Left renal cortex interstitium (tissue), 4 donors: Measurements from ENCODE around the gene PLXNB2. TPM values are rescaled to one million over a fixed set of nuclear protein-coding genes. Genes with fewer than 3 reads are reported as not detected.
A peak's percentile ranks its signal among the peaks of the same experiment; 100 is the strongest.

Experiments used
- DNase-seq, 4 donors: peaks; one replicate each; pipeline ENCODE4 v3.0.0-alpha.2; 2013; ENCODE audit warnings: low read depth in 4 of 4, low spot score in 2 of 4, missing footprints in 1 of 4
- polyA plus RNA-seq, 4 donors: library from polyadenylated mRNA; unstranded; fragments of 120-200 nt; gene quantifications; one replicate each; pipeline ENCODE4 v1.2.1, GENCODE V29; 2013; ENCODE audit not compliant: insufficient read length in 4 of 4

Gene PLXNB2
- polyA plus RNA-seq, 4 donors = 206 to 275 (median 234) TPM

DNA sequence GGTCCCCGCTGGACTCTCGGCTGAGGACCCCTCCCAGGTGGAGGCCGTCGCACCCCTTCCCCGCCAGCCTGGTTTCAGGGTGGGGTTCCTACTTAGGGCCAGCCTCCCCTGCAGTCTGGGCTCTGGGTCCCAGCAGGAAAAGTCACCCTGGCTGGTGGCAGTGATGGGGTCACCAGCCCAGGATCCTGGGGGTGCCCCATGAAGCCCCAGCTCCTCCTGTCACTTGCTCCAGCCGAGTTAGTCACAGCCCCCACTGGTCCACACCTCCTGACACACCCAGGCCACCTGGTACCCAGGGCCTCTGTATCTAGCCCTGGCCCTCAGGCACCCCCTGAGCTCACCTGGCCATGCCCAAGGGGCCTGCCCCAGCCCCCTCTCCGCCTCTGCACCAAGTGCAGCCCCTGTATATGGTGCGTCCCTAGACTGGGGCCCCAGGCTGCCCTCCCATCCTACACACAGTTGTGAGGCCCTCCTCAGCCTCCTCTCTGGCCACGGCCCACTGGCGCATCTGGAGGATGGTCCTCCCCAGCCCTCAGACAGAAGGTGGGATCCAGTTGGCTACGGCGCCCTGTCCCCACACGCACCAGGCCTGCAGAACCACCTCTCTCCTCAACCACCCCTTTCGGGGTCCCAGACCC lies 6.7 kb downstream of the PLXNB2 start:
- no peak for DNase-seq

DNA sequence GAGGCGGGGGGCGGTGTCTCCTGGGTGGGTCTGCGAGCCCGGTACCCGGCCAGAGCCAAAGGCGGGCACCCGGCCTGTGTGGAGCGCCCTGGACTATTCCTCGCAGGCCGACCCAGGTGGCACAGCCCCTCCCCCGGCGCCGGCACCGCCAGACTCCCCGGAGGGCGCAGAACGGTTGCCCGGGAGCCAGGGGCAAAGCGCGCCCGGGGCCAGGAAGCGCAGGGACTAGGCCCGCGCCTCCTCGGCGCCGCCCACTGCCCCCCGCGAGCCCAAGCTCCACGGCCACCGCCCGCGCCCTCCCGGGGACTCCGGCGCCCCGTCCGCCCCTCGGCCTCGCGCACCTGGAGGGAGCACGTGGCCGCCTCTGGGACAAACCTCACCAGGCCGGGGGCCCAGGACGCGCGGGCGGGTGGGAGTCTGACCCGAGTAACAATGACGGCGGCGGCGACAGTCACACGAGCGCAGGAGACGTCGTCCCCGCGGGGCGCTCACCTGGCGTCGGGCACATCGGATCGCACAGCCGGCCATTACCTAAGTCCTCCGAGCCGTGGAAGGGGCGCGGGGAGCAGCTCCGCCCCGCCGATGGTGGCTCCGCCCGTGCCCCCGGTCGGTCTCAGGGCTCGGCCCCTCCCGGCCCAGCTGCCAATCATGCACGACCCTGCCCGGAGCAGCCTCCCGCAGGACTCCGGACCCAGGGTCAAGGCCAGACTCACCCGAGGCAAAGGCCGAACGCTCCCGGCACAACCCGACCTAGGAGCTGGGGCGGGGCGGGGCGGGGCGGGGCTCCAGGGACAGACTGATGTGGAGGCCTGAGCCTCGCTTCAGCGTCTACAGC lies 7.4 kb downstream of the PLXNB2 start:
- DNase-seq = no peak

DNA sequence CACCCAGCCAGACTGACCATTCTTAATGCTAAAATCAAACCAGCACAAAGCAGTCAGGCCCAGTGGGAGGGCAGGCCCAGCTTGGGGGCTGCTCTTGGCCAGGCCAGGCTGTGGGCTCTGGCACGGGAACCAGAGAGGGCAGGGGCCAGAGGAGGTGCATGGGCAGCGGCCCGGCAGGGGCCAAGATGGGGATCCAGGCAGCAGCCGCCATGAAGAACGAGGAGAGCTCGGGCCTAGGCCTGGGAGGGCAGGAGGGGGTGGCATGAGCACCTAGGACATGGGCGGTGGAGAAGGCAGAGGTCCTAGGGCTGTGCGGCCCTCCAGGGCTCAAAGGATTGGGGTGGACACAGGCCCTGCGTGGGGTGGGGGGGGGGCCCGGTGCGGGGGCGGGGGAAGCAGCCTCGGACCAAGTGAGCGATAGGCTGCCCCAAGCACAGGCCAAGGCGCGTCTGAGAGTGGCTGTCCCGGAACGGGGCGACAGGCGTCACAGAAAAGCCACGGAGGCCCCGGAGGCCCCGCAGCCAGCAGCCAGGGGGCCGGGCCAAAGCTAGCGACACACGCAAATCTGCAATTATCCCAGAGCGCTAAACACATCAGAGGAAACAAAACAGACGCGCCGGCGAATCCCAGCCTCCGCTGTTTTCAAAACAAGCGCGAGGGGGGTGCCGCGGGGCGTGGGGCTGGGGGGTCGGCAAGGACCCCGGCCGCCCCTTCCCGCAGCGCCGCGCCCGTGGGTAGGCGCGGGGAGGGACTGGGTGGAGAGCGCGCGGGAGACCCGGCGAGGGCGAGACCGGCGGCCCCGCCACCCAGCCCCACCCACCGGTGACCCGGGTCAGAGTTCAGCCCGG lies 8.3 kb downstream of the PLXNB2 start:
- no peak for DNase-seq

DNA sequence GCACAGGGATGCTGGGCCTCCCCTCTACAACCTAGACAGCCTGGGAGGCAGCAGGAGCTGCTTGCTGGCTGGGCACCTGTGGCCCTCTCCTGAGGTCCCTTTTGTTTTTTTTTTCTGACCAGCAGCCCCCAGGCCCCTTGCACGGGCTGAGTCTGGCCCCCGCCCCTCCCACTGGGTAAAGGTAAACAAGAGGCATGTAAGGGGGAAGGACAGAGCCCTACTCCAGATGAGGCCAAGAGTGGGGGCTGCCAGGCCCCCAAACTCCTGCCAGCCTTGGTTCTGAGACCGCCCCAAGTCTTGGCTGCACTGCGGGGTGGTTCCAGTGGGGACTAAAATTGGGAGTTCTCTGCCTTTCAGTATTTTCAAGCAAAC lies 9.2 kb downstream of the PLXNB2 start:
- DNase-seq = no peak

DNA sequence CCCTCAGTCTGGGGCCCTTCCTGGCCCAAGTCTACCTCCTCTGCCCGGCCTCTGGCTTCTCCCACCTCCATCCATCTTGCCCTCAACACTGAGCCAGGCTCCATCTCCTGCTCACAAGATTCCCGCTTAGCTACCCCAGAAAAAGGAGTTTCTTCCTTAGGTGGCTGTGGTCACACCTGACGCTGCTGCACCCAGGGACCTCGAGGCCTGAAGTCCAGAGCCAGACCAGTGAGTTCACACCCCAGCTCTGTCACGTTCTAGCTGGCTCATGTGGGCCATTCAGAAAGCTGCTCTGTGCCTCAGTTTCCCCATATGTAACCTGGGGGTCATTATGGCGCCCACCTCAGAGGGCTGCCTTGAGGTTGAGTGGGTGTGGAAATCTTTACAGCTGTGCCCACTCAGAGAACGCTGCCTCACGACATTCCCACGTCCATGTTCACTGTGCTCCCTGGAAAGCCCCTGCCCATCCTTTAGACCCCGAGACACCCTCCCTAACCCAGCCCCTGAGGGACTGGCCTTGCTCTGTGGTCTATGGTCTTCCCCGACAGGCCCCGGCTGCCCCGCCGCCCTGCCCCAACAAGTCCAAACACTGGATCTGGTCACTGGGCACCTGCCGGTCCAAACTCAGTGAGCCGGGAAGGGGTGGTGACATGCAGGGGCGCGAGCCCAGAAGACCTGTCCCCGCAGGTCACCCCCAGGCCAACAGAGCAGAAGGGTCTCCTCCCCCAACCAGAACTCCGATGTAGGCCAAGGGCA lies 9.8 kb downstream of the PLXNB2 start:
- DNase-seq = no peak

DNA sequence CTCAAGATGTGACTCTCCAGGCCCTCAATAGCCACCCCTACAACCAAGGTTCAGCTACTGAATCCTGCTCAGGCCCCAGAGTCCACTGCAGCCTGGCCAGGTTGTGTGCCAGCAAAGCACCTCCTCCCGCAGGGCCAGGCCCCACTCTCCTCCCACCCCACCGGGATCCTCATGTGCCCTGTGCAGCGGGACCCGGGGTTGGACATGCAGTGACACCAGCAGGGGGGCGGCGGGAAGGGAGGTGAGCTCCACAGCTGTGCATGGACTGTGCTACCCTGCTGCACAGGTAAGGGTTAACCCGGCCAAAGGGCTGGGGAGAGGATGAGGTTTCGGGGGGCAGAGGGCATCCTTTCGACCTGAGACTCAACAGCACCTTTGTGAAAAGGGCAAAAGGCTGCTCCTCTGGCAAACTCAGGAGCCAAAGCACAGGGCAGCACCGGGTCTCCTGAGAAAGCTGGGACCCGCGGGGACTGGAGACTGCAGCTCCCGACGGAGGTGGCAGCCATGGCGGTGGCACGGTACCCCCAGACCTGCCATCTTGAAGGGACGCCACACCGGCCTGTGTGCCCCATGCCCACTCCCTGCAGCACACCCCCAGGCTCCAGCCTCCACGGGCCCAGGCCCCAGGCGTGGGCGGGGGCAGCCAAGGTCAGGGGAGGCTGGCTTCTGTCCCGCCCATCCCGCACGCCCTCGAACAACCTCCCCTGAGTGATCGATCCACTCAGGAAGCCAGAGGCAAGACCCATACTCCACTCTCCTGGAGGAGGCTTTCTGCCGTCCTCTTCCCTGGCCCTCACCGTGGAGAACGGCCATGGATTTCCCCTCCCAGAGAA lies 10.6 kb downstream of the PLXNB2 start:
- DNase-seq = no peak

DNA sequence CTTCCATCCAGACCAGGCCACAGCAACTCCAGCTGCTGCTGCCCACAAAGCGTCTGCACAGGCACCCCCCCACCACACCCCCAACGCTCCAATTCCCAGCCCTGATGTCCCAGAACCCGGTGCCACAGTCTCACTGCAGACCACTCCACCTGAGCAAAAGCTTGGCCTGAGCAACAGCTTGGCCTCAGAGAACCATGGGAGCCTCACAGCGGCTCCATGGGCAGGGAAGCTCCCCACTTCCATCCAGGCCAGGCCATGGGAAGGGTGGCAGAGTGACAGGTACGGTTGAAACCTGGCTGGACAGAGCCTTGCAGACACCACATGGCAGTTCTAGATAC lies 13.2 kb downstream of the PLXNB2 start:
- DNase-seq = no peak

DNA sequence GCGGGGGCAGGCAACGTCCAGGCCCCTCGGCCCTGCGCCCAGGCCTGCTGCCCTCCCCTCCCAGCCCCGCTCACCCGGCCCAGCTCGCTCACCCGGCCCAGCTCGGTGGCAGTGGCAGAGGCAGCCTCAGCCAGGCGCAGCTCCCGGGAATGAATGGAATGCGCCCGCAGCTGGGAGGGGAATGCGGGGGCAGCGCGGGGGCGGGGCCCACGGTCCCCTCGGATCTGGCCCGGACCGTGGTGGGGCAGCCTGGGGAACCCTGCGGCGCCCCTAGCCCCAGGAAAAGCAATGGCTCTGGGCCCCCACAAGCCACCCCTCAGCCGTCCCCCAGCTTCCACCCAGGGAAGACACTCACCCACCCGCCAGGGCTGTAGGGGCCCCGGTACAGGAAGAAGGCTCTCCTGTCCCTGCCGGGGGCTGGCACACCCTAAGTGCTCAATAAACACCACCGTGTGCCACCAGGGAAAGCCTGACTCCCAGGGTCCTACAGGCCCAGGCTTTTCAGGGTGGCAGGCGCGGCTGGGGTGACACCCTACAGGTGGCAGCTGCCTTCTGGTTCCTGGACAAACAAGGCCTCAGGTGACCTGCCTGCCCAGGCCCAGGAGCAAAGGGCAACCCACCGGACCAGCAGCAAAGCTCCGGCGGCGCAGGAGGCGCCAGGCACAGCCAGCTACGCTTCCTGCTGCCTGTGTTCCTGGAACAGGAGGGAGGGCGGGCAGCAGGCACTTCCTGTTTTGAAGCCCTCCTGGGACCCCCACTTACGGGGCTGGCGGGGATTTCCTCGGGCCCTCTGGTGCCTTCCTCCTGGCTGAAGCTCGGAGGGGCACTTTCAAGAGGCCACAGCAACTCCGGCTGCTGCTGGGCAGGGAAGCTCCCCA lies 13.8 kb downstream of the PLXNB2 start:
- peak in 1 of 4 donors; percentile 66 for DNase-seq

DNA sequence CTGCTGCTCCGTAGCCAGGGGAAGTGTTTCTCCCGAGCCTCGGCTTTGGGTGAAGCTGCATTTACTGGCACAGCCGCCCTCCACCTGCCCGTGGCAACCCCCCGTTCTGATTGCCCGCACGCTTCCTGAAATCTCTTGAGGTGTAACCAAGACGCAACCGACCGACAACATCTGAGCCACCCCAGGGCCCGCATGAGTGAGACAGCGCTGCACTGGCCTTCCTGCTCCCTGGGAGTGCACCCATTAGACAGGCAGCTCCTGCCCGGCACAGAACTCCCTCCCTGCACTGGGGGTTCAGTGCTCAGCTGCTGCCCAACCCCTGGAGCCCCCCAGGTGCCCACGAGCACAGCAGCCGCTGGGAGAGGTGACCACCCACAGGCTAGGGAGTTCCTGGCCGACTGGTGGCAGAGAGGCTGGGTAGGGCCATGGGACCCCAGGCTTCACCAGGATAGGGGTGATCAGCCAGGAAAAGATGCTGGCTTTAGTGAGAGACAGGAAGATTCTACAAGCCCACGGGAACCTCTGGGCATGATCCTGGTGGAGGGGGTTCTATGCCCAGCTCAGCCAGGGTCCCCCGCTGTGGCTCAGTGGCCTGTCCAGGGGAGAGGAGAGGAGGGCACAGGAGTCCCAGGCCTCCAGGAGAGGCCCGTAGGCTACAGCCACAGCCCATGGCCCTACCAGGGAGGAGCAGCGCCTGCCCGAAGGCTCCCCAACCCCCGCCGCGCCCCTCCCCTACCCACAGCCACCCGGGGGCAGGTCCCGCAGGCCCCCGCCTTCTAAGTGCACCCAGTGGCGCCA lies 14.6 kb downstream of the PLXNB2 start:
- no peak for DNase-seq

DNA sequence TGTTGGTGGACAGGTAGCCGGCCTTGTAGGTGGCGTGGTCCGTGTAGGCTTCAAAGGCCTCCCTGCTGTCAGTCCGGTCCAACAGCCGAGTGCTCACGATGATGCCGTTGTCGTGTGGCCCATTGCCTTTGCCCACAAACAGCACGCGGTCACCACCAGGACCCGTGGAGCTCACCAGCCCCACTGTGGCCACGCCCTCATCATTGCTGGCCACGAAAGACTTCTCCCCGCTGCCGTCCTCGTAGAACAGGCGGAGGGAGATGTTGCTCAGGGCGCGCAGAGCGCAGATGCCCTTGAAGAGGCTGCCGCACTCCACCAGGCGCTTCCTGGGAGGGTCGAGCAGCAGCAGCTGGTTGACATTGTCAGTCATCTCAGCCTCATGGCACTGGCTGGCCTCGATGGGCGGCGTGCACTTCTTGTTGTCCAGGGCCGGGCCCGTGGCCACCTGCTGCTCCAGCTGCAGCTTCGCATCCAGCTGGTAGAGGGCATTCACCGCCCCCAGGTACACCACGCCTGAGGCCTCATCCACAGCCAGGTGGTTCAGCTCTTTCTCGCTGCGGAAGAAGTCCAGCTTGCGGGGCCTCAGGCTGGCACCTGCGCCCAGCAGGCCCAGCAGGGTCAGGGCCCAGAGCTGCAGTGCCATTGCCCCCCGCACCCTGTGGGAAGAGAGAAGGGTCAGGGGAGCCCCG lies 17.4 kb downstream of the PLXNB2 start:
- no peak for DNase-seq

DNA sequence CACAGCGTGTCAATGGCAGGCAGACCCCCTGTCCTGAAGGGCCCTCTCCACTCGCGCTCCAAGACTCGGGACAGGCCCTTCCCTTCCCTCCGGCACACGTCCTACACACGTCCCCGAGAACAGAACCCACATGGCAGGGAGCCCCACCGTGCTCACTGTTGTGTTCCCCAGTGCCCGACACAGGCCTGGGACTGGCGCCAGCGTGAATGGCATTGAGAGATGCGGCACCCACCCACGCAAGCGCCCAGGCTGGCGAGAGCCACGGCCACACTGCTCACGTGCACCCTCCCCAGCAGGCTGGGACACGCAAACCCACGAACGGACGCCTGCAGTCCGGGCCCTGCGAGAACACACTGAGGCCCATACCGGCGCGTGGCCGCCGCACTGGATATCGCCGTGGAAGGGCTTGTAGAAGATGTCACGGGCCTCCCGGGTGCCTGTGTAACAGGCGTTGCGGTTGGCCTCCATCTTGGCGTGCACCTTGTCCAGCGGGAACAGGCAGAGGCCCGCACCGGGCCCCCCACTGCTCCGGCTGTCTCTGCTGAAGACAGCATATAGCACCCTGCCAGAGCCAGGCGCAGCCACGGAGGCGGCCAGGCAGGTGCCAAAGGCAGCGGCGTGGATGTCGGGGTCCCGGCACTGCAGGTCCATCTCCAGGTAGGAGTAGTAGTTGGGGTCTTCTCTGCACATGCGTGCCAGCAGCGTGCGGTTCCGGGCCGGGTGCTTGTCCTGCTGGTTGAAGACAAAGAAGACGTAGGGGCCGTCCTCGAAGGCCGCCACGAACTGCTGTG lies 18.1 kb downstream of the PLXNB2 start:
- DNase-seq = no peak

DNA sequence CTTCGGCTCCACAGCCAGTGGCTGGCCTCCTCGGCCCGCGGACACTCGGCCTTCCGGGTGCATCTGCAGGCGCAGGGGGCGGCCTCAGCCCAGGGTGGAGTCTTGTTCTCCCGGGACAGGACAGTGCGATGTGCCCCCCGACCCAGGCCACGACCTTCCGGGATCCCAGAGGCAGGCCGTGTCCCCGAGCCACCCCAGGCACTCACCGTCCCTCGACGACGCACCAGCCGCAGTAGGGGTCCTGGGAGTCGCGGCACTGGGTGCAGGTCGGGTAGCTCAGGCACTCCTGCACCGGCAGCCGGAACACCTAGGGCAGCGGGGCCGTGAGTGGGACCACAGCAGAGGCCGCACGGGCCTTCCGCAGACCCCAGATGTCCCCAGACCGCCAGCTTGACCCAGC lies 19.7 kb downstream of the PLXNB2 start:
- no peak for DNase-seq

DNA sequence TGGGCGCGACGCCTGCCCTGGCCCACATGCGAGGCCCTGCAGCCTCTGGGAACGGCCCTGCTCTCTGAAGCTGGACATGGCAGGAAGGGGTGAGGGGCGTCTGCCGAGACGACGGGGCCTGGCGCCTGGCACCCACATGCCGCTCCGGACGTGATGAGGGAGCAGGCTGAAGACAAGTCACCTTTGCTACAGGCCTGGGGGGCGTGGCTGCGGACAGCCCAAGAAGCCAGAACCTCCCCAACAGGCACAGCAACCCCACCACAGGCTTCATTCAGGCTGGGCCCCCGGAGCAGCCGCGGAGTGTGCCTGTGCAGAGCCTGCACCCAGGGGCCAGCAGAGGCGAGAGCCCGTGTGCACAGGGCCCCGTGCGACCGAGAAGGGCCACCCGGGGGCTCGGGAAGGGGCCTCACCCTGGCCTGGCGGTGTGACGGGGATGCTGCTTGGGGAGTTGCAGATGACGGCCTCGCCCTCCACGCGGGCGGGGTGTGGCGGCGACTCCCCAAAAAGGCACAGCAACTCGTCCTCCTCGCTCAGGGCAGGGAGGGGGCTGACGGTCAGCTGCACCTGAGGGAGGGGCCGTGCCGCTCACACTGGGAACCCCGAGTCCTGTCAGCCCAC lies 20.6 kb downstream of the PLXNB2 start:
- DNase-seq = no peak

DNA sequence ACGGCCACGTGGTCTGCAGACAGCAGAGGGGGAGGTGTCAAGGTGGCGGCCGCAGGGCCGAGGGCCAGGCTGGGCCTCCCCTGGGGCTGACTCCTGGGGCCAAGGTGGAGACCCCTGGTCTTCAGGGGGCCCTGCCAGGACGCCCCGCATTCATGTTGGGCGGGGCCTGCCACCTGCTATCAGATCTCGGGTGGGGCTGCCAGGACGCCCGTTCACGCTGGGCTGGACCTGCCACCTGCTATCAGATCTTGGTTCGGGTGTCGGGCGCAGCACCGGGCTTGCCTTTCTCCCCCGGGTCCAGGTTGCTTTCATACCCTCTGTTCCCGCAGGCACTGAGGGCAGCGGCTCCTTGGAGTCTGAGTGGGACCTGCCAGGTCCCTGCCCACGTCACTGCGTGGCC lies 21.2 kb downstream of the PLXNB2 start:
- DNase-seq = no peak

DNA sequence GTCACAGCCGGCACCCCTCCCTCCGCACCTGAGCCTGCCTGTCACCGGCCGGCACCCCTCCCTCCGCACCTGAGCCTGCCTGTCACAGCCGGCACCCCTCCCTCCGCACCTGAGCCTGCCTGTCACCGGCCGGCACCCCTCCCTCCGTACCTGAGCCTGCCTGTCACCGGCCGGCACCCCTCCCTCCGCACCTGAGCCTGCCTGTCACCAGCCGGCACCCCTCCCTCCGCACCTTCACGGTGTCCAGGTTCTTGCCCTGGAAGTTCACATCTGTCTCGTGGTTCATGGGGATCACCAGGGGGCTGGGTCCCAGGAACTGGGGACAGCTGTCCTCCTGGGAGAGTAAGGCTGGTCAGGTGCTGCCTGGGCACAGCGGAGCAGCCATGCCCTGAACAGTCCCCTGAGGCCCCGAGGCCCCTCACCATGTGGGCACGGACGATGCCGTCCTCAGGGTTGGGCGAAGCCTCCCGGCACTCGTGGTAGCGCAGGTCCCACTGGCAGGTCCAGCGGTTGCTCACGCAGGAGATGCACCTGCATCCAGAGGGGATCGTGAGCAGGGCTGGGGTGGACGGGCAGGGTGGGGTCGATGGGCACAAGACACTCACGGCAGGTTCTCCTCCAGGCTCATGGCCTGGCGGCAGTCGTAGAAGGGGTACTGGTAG lies 21.7 kb downstream of the PLXNB2 start:
- DNase-seq = no peak

DNA sequence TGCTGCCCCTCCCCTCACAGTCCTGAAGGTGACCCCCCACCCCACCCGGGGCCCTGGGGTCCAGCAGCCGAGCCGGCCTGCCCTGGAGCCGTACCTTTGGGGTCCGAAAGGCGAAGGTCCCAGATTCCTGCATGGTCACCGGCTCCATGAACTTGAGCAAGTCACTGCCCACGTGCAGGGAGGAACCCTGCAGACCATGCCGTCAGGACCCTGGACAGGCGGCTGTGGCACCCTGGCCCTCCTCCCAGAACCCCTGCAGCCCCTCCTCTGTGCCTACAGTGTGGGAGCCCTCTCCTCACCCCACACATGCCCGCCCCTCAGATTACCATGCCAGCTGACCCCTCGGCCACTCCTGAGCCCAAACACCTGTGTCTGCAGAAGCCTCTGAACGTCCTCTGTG lies 23.0 kb downstream of the PLXNB2 start:
- DNase-seq = no peak
